ENCODE results near the gene TP53AIP1.

TP53AIP1 gene

DNA sequence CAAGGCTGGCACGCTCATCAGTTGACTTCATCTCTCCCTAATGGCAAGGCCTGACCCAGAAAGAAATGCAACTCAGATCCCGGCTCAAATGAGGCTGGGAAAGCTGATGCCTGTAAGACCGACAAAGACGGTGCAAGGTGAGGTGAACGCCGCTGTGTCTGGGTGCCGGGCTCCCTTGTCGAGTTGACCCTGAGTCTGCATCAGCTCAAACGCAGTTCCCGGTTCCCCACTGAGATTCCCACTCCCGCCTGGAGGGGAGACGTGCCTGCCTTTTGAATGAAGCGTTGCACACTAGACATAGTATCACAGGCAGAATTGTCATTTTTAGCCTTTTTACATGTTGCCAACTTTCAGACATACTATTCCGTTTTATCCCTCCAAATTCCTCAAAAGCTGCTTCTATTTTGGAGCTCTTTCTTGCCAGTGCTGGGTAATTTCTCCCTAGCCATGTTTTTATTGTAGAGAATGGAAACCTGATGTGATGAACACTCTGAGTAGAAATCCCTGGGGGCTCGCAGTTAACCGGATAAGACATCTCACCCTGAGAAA is 831 bp upstream of the TP53AIP1 start:
- no peak for DNase-seq (ENCODE audit: low read depth in 2 of 2)

DNA sequence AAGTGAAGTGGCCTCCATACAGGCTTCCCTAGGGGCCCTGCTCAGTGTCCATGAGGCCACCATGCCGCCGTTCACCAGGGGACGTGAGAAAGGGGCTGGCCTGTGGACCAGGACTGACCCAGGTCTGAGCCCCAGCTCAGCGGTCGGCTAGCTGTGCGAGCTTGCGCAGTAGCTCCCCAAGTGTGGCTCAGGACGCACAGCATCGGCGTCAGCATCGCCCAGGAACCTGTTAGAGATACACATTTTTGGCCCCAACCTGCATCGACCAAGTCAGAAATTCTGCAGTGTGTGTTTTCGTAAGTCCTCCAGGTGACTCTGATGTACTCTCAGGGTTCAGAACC is 429 bp downstream of the TP53AIP1 start:
- DNase-seq (ENCODE audit: low read depth in 2 of 2): no peak

DNA sequence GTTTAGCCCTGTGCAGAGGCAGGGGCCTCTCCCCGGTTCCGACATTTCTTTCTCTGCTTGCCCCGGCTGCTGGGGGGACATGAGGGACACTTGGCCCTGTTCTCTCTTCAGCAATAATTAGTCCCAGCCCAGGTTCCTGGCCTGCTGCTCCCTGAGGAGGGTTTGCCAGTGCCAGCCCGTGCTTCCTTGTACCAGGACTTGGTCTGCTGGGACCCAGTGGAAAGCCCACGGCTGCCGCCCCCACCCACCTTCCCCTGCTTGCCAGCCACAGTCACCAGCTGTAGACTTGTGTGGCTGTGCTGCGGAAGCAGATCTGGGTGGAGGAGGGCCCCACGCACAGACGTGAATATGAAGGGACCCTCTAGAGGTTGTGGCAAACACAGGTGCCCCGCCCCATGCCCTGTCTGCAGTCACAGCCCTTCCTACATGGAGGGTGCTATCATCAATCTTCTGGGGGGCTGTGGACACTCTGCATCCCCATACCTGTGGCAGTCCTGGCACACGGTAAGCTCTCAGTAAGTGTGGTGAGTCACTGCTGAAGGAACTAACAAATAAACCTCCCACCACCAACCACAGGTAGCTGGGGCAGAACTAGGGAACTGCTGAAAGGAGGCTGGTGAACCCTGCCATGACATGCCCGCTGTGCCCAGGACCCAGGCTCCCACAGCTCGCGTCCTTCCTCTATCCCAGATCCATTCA is 949 bp downstream of the TP53AIP1 start:
- no peak for DNase-seq (ENCODE audit: low read depth in 2 of 2)

DNA sequence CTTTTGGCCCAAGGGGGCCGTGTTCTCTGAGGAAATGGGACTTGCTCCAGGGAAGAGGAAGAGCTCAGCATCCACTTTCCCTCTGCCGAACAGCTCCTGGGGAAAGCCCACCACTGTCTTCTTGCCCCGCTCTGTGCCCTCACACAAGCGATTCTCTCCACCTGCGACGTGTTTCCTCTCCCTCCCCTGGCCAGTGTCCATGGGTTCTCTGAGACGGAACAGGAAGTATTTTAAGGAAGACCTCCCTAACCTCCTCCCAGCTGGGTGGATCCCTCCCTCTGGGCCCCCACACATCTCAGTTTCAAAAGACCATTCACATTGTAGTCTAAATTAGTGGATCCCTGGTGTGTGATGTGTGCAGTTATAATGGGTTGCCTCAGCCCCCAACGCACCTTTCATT is 1.6 kb downstream of the TP53AIP1 start:
- DNase-seq (ENCODE audit: low read depth in 2 of 2): no peak

DNA sequence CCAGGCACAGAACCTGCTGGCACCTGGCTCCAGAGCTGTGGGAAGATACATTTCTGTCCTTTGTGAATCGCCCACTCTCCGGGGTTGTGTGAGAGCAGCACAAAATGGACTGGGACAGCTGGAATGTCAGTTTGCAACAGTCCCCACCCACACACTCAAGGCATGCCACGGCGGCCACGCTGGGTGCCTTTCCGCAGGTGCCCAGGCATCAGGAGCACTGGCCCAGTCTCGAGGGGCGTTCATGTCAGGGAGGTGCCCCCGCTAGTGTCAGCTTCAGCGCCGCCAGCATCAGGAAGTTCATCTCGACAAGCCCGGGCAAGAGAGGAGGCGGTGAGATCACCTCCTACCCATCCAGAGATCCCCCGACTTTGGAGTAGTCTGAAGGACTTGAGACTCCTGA is 2.1 kb downstream of the TP53AIP1 start:
- no peak for DNase-seq (ENCODE audit: low read depth in 2 of 2)

DNA sequence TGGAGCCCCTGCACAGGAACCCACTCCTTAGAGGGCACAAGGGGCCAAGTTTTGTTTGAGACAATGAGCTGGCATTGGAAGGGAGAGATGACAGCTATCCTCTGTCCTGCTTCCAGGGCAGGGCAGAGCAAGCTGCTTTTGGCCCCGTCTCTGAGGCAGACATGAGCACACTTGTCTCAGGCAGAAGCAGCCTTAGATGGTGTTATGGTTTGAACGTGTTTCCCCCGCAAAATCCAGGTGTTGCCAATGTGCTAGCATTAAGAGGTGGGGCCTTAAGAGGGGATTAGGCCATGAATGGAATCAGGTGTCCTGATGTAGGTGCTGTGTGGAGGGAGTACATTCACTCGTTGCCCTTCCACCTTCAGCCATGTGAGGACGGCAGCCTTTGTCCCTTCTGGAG is 2.5 kb downstream of the TP53AIP1 start:
- DNase-seq (ENCODE audit: low read depth in 2 of 2): no peak

DNA sequence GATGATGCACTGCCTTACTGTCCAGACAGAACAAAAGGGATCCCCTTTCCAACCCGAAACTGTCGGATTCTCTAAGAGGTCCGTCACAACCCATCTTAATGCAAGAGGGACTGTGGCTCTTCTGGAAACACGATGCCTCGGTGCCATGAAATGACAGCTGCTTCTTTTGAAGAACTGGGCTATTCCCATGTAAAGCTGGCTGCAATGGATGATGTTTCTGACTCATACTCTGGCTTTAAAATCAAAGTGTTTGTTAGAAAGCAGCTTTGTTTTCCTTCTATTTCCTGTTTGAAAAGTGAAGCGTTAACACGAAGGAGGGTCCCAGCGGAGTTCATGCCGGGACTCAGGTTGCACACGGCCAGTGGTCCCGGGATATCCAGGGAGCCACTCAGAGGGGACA is 3.1 kb downstream of the TP53AIP1 start:
- DNase-seq (ENCODE audit: low read depth in 2 of 2): no peak

DNA sequence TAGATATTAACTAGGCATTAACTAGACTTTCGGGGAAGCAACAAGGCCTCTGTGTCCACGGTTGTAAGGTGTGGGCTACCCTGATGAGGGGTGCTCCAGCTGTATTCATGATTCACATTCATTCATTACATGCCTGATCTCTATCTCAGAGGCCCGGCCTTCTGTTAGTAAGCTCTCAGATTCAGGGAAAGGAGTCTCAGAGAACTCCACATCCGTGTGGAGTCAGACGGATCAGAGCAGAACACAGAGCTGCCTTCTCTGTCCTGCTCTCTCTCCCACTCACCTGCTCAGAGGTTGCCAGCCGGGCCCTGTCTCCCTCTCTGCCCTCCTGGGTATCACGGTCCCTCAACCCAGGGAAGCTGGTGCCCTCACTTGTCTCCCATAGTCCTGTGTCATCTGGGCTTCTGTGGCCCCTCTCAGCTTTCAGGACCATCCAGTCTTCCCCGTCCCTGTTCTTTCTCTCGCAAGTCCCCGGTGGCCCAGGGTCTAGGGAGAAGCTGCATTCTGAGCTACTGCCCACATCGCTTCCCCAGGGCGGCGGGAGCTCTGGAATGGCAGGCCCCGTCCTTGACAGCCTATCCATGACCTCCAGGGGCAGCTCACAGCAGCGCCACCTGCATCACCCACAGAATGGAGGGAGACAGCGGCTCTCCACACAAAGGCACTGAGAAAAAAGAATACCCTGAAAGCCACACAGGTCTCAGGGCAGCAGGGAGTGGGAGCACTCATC is 4.3 kb downstream of the TP53AIP1 start:
- DNase-seq (ENCODE audit: low read depth in 2 of 2): no peak

DNA sequence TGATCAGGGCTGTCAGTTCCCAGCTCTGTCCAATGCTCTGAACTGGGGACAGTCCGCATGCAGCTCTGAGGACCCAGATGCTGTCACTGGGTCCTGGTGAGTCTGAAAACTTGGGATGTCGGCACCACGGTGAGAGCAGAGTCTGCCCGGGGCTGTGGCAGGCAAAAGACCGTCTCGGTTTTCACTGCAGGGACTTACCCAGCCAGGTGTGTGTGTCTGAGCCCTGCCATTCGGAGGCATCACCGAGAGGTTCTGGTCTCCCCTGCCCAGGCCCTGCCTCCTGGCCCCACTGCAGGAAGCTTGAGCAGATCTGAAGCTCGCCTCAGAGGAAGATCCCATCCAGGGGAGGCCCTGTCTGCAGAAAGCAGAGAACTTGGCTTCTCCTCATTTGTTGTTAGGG is 5.2 kb downstream of the TP53AIP1 start:
- no peak for DNase-seq (ENCODE audit: low read depth in 2 of 2)

DNA sequence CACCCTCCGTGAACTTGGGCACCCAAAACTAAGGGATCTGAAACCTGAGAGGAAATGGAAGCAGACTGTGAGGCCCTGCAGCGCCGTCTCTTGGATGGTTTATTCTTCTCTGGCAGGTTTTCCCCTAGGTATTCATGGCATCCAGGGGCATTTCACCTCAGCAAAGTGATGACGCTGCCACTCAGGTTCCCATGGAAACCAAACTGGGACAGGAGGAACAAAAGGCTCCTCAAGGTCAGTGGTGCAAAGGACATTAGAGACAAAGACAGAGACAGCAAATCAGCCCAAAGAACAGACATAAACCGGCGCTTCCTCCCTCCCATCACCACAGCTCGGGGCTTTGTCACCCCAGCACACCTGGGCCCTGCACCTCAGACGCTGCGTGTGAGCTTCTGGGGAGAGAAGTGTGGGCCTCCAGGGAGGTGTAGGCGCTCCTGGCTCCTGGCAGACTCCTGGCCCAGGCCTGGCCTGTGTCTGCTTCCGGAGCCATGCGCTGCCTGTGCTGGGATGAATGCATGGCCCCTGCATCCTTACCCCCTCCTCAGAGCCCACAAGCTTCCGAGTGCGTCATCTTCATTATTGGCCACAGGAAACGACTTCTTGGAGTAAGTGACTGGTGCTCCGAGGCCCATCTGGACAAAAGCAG is 5.9 kb downstream of the TP53AIP1 start:
- DNase-seq (ENCODE audit: low read depth in 2 of 2): no peak

DNA sequence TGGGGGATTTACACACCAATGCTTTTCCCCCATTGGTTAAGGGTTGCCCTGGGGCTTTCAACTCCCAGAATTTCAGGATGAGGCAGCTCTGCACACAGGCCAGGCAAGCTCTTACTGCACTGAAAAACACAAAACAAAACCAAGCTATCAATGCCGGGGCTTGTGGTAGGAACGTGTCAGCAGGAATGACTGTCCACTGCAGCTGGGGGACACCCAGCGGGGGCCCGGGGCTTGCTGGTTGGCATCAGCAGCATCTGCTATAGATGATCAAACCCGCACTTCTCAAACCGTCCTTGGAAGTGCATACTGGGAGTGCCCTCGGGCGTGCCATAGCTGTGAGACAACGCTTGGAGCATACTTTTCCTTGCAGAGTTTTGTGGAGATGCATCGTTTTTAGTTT is 7.7 kb downstream of the TP53AIP1 start:
- no peak for DNase-seq (ENCODE audit: low read depth in 2 of 2)

DNA sequence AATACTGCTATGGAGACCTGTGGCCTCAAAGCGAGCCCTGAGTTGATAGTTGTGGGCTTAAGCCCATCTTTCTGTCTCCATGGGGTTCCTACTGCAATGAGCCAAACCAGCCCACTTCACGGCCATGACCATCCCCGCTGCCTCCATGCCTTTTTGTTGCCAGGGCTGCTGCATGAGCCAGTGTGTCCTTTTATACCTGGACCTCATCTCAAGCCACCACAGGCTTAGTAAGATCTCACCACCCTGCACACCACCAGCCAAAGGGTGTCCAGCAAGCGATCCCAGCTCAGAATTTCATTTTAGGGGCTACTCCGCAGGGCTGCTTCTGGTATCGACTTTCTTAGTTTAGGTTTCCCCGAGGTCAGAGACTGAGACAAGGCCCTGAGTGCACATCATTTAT is 8.3 kb downstream of the TP53AIP1 start:
- DNase-seq (ENCODE audit: low read depth in 2 of 2): no peak

DNA sequence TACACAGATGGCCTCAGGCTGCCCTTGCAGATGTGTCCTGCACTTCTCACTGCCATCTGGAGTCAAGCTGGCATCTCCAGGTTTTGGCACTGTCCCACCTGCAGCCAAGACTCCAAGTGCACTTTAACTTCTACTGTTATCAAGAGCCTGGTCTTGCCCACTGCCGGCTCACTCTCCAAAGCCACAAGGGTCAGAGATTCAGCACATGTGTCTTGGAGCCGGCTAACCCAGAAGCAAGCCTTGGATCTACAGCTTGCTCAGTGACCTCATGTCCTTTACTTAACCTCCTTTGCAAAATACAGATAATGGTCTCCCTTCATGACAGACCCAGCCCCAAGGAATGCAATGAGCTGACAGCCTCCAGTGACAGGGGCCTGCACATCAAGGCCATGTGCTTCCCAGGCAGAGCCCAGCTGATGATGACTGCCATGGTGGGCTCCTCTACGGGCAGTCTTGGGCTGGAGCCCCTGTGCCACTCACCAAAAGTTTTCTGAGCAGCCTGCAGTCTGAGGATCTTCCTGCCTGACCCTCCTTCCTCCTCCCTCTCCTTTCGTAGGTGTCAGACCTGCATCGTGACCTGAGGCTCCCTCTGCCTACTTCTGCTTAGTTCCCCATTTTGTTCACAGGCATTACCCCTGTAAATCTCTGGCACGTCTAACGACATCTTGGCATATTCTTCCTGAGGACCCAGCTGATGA is 9.0 kb downstream of the TP53AIP1 start:
- DNase-seq (ENCODE audit: low read depth in 2 of 2): no peak

DNA sequence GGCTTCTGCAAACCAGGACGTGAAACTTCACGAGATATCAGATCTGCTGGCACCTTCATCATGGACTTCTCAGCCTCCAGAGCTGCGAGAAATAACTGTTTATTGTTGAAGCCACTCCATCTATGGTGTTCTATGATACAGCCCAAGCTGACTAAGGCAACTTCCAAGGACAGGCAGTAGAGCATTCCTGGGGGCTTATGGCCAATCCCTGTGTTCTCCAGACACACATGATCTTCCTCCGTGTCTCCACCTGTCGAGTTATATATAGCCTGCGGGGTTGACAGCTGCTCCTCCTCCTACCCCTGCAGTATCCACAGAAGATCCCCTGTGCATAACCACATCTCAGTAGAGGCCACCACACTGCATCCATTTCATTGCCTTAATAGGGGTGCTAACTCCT is 11.0 kb downstream of the TP53AIP1 start:
- no peak for DNase-seq (ENCODE audit: low read depth in 2 of 2)

DNA sequence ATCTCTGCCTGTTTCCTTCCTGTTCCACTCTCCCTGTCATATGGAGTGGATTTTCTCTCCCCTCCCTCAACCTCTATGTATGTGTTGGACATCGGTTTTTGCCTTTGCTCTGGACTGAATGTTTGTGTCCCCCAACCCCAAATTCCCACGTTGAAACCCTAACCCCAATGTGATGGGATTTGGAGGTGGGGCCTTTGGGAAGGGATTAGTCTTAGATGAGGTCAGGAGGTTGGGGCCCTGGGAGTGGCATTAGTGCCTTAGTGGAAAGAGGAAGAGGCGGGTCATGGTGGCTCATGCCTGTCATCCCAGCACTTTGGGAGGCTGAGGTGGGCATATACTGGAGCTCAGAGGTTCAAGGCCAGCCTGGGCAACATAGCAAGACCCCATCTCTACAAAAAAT is 11.6 kb downstream of the TP53AIP1 start:
- no peak for DNase-seq (ENCODE audit: low read depth in 2 of 2)

DNA sequence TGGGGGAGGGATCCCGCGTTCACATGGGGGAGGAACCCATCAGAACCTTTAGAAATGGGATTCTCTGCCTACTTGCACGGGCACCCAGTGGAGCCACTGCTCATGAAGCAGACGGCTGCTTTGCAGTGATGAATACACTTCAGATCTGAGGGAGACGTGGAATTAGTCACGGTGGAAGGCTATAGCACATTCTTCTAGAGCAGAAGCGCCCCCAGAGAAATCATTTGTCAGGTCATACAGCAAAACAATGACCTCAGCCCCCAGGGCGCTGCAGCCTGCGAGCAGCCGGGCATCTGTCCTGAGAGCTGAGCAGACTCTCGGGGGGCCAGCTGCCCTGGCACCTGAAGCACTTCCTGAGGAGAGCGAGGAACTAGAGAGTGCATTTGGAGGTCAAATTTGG is 12.7 kb downstream of the TP53AIP1 start:
- no peak for DNase-seq (ENCODE audit: low read depth in 2 of 2)

DNA sequence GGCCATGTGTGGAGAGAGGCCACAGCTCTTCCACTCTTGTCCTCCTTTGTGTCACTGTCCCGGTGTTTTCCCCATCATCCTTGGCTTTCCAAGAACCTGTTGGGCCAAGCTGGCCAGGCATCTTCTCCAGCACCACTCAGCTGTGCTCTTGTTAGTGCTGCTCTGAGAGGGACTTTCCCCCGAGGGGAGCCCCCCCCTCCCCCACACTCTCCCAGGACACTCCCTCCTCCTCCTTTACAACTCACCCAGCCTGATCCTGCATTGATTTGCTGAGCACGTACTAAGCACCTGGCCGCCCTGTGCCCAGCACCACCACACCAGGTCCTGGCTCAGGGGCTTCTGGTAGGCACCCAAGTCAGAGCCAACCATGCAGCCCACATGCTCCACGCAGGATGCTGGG is 13.2 kb downstream of the TP53AIP1 start:
- no peak for DNase-seq (ENCODE audit: low read depth in 2 of 2)

DNA sequence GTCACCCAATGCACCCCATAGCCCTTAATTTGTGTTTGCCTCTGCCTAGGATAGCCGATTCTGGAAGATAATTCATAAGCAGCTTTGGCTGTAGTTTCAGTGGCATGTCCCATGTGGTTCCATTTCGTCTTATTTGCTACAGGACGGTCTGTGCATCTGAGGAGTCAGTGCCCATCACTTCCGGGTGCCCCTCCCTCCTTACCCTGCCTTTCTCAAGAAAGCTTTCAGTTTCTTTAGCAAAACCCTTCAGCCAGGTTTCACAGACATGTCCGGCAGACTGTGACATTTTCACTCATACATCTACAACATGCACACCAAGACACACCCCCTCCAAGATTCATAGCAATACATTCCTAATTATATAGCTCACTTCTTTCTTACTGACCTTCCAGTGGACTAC is 14.3 kb downstream of the TP53AIP1 start:
- no peak for DNase-seq (ENCODE audit: low read depth in 2 of 2)

DNA sequence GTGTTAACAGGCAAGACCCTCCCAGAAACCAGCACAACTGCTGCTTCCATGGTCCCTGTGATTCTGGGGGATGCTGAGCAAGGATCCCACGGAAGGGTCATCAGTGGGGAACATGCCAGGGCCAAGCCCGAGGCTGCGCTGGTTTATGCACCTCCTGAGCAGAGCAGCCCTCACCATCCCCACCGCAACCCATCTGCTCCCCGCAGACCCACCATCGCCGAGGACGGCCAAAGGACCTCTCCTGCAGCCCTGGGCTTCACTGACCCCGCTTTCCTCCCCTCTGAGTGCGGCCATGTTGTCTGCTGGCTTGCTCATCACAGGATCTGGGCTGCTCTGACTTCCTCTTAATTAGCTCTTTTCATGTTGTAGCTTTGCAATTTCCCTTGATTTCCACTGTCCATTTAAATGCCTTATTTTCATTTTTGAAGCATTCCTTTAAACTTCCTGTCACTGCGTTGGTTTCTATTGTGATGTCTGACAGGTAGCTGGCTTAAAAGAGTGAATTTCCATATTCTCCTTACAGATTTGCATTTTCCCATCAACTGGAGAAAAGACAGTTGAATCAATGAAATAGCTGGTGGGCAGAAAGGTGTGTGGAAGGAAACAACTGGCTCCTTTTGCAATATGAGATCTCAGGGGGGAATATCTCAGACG is 14.9 kb downstream of the TP53AIP1 start:
- DNase-seq (ENCODE audit: low read depth in 2 of 2): no peak

DNA sequence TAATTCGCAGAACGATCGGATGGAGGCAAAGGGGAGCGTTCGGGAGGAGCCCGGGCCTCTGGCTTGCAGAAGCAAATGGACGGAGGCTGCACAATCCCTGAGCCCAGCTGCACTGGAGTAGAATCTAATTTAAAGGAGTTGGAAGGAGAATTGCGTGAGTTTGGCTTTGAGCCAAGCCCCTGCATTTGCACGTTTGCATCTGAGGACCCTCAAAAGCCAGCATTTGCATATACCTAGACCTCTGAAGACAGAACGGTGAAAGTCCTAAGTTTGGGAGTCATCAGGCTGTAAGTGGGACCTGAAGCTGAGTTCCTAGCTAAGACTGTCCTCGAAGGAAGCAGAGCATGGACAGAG is 15.6 kb downstream of the TP53AIP1 start:
- no peak for DNase-seq (ENCODE audit: low read depth in 2 of 2)

DNA sequence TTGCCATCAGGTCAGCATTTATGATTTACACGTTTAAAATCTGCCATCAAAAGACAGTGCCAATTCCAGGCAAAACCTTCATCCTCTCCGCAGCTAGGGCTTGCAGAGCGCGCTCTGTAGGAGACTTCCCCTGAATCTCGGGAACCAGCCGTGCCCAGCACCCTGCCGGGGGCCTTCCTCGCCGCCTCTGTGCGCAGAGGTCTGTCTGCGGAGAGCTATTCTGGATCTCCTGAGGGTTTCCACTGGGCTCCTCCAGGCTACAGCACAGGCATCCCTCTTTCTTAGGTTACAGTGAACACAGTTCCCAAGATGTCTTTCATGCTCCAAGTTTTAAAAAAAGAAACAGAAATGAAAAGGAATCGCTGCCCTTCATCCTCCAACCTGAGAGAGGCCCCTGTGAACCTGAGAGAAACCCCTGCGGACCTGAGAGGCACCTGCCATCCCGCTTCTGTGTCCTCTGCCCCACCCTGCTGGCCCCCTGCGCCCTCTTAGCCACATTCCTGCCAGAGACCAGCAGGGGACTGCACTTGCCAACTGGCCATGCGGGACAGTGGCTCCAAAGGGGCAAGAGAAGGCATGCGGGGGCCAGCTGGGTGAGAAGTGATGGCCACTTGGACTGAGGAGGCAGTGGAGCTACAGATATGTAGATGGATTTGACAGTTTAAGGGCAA is 16.1 kb downstream of the TP53AIP1 start:
- DNase-seq (ENCODE audit: low read depth in 2 of 2): no peak

Measured in stimulated activated CD4-positive, alpha-beta T cell treated with anti-CD3 and anti-CD28 coated beads, Interleukin-1b, Interleukin-23, amount 100 ng/mL, for 1 hour (primary cell).